HPDE6-E6E7 (cell line): ENCODE results near the gene YOD1.

ENCODE experiments used
- DNase-seq: peaks from one replicate; pipeline ENCODE4 v3.0.0; 2011; ENCODE audit warnings: missing footprints; ENCODE audit errors: extremely low spot score

YOD1 gene

DNA sequence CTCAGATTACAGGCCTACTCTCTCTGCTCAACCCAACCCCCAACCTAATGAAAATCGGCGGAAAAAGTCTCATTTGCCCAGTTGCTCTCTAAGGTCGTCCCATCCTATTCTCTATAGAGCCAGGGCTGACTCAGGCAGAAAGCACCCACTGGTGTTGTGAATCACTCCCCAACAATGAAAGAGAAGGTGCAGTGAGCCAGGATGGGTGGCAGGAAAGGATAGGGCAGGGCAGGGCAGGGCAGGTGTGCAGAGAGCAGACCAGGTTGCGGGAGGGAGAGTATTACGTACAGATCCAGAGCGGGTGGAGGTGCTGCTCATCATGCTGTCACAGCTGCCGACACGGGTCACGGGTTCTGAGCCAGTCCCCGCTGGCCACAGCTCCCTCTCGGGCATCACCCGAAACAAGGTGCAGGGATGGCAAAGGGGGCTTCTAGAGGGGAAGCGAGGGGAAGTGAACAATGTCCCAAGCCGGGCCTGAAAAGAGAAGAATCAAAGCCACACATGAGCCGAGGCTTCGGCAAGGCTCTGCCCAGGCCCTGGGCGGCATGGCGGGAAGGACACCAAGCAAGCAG, 23.7 kb downstream of the YOD1 start:
- peak; percentile 83 for DNase-seq

DNA sequence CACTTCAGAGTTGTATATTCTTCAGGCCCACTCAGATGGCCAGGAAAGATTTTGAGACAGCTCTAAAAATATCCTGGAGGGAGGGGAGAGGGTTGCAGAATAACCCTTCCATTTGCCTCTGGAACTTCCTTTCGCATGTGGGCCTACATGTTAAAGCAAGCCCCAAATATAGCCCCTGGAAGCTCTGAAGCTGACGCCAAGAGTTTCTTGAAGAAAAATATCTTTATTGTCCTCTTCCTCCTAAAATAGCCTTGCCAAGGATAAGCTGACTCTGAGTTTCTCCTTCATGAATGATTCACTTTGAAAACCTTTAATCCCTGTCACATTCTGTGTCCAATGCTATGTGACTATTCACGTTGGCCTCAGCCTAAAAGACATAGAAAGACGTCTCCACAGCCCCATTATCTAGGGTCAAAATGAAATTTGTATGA, 24.9 kb downstream of the YOD1 start:
- no peak for DNase-seq

DNA sequence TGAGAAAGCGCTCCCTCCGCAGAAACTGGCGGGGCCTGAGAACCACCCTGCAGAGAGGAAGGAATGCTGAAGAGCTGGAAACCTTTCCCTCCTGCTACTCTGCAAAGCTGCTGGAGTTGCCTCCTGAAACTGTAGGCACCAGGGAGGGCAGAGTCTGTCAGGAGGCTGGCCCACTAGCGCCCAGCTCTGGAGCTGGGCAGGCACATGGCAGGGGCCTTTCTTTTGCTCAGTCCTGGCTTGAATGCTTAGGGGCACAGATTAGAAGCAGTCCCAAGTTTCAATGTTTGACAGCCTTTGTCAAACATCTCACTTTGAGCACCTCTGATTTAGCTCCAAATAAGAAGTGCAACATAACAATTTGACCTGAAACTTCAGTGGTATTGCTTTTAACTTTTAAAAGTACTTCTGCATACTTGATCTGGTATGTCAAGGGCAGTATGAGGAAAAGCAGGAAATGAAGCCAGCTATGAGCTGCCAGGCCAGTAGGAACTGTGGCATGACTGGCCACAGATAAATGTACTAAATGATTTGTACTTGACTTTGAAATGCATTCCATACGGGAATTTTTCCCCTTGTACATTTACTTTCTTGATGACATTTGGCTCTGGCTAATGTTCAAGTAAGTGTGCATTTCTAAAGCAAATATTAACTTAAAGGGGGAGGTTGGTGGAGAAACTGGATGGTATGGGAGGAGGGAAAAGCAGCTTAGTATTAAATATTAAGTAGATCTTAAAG, 25.7 kb downstream of the YOD1 start:
- DNase-seq: no peak

DNA sequence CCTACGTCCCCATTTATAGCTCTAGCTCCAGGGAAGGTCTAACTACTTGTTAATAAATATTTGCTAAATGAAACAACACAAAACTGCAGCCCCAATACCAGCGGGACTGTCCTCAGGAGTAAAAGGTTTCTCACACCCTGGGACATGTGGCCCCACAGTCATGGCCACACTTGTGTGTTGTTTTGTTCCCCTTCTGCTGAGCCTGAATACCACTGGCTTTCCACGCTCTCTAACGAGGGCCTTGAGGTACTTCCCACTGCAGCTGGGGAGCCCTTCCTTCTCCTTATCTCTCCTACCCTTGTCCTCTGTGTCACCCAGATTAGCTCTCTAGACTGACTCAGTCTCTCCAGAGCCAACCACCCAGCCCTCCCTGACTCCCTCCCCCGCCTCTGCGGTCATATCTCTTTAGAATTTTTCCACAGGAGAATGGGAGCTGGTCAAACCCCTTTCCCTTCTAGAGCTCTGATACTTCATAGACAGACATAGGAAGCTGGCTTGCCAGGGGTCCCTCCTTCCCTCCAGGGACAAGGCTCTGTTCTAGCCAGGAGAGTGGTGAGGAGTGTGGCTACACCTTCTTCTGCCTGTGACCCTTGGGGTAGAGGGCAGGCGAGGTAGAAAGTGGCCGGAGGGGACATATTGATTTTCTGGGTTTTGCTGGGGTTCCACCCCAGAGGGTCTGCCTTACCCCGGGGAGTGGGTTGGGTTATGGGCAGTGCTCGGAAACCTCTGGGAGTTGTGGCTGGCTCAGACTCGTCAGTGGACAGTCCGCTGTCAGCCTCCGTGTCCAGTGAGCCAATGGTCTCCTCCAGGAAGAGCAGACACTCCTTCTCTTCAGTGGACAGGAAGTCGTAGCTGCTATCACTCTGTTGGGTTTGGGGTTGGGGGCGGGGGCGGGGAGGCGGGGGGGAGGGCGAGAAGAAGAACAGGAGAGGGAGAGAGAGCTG, 26.5 kb downstream of the YOD1 start:
- no peak for DNase-seq

DNA sequence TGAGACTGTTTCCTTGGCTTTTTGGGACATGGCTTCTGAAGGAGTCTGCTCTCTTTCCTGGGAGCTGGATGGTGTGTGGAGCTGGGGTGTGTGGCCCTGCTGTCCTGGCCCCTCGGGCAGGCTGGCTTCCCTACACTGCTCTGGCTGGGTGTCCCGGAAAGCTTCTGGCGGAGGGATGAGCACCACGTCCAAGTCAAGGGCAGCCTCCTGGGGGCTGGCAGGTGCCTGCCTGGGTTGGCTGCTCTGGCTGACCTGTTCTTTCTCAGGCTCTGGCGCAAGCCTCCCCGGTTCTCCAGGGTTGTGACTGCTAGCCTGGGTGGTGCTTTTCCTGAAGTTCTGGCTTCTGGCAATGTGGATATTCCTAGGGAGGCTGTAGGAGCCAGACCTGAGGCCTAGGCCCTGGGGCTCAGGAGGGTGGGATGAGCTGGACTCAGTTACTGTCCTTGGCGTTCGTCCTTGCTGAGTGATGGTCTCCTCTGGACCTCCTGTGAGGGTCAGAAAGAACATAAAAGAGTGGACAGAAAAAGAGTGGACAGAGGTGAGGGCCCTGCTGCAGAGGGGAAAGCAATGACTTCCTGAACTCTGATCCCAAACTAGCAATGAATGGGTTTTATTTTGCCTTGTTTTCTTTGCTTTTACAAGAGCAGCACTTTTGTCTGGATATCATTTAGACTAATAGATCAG, 27.9 kb downstream of the YOD1 start:
- DNase-seq: no peak

DNA sequence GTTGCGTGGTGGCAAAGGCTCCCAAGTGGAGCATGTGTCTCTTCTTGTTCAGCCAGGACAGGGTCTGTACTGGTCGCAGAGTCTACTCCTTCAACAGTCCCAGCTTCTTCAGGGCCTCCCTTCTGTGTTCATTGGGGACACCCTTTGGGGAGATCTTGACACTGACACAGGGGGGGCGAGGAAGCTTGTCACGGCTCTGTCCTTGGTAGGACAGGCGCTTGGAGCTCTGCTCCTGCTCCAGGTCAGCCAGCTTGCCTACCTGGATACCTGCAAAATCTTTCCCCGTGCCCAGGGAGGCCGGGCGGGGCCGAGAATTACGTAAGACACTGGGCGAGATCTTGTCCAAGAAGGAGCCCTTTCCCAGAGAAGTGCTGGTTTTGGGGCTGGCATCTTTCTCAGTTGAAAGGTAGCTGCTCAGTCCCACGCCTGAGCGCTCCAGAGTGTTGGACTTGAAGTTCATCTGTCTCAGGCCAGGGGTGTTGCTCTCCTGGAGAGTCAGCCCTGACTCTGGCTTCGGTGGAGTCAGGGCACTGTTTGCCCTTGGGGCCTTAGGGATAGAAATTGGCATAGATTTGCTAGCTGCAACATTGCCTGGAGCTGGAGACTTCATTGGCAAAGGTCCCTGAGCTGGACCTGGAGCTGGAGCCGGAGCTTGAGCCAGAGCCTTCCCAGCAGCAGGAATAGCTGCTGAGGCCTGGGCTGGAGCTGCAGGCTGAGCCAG, 29.0 kb downstream of the YOD1 start:
- no peak for DNase-seq

DNA sequence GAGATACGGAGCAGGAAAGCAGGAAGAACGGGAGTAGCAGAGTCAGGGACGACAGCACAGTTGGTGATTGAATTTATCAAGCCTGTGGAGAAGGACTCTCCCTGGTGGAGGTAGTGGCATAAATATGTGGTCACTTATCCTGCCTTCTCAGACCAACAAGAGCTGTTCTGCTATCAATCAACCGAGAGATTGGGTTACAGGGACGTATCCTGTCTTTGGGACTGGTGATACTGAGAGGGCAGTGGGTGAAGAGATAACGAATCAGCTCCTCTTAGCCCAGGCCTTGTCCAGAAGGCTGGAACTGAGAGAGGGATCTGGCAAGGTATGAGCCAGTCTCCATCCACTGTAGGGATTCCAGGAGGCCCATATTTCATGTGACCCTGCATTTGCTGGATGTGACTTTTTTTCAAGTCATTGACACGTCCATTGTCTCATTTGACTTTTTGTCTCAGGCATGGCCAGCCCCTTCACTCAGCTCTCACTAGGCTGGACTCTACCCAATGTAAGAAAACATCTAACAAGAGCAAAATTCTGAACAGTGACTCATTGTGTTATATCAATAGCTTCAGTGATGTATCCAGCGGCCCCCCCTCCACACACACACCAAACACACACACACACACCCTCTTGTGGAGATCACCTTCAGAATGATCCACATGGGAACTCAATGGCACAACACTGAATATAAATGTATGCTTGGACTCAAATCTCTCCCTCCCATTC, 29.7 kb downstream of the YOD1 start:
- DNase-seq: no peak

DNA sequence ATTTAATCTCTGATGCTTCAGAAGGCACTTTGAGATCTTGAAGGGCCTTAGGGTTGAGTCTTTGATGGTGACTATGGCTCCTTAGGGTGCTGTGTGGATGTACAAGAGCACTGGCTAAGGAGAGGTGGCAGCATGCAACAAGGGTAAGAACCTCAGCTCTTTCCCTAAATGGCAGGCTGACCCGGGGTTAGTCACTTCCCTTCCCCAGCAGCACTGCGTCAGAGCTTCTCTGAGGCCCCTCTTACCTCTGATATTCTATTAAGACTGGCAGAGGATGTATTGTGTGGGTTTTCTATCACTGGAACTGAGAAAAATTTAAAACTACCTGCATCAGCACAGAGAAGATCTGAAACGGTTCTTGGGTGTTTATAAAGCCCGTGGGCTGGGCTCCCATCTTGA, 30.3 kb downstream of the YOD1 start:
- no peak for DNase-seq

DNA sequence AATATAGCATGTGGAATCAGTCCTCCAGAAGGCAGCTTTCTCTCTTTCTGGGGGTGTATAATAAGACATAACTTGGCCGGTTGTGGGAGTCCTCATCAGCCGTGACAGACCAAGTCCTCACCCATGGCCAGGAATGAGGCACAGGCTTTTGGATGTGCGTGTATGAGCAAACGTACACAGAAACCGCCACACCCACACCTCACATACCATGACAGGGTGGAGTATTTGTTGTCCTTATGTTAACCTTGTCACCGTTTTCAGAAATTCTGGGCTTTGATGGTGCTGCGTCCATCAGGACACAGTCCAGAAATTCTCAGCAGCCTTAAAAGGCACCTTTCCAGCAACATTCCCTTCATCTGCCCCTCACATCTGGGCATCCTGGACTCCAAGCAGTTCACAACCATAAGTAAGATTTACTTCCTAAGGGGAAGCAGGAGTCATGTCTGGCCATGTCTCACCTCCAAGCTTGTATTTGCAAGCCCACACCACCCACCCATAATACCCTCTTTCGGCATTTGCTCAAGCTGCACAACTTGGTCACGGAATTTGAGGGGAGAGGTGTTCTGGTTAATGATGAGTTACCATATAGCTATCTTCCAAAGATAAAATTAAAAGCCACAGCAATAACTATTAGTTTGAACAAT, 30.8 kb downstream of the YOD1 start:
- DNase-seq: no peak

DNA sequence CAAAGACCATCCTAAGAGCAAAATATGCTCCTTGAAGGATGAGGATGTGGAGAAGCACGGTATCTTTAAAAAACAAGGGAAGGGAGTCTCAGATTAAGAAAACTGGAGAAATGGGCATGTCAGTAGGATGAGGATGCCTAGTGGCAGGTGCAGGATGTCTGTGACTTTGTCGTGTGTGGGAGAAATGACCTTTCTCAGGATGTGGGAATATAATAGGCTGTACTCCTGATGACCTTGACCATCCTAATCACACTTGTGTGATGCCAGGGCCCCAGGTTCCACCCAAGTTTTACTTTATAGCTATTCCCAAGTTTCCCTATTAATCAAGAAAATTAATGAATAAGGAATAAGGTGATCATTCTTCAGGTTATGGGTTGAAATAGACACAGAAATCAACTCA, 31.3 kb downstream of the YOD1 start:
- DNase-seq: no peak

DNA sequence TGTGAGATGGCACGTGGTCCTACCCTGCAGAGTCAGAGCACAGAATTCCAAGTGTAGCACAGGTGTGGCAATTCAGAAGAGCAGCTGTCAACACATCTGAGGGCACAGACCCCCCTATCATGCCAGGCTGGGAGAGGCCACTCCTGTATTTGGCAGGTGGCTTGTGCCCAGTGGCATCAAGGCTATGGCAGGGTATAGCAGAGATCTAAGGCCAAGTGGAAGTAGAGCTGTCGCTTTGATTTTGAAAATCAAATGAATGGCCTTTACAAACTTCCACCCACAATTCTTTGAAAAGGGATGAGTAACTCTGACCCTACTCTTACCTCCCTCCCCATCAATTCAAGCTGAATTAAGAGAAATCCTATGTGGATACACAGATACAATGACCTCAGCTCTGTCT, 31.8 kb downstream of the YOD1 start:
- DNase-seq: no peak

DNA sequence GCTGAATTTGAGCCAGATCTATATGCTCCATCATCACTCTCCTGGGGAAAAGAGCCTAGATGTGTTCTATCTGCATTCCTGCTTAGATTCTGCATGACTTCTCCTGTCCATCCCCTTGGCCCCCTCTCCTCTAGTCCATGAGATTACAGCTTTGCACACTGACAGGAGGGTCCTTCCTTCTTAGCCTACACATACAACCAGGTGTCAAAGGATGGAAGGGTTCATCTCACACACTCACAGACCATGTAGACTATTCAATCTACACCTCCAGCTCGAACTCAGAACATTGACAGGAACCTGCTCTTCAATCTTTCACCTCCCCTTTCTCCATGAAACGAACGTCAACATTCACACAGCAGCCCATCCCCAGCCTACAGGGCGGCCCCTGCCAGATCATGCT, 32.3 kb downstream of the YOD1 start:
- DNase-seq: no peak

DNA sequence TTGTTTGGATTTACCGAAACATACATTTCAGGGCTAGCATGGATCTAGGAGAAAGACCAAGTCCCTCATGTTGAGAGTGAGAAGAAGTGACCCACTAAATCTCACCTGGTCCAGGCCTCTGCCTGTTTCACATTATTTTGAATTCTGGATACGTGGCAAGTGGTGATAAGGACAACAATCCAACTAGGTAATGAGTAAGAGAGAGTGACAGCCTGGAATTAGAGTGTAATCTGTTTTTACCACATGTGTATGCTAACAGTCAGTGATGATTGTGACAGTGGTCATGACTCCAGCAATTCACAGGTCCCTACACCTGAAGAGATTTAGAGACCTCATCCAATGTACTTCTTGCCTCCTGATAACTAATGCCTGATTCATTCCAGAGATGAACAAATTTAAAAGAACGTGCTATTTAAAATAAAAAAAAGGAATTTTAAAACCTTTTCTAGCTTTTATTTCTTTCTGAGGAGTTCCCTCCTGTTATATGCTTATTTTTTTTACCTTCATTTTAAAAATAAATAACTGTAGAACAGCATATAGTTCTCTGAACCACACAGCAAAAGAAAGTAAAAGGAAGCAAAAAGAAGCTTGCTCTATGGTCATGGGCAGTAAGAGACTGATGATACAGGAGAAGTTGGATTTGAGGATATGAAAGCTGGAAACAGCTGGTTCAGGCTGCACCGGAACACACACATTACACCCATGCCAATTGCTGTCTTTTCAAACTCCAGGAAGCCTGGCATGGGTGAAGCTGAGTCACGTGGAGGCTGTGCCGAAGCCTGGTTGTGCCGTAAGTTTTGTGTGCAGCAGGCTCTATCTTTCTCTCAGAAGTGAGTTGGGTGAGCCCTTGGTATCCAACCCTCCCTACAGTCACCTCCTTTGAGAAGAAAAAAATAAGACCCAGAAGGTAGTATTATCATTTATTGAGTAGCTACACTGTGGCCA, 33.1 kb downstream of the YOD1 start:
- DNase-seq: no peak

DNA sequence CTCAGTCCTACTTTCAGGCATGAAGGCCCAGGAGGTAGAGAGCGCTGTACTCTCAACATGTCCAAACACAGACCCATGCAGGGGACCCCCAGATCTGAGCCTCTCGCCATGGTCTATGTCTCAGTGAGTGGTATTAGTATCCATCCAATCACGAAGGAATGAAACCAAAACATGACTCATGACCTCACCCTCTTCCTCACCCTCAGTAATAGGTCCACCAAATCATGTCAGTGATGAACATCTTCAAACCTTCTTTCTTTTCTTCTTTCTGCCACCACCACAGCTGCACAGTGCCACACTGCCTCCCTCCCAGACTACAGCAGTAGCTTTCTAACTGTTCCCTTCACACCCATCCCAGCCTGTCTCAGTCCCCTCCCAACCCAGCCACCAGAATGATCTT, 35.2 kb downstream of the YOD1 start:
- no peak for DNase-seq

DNA sequence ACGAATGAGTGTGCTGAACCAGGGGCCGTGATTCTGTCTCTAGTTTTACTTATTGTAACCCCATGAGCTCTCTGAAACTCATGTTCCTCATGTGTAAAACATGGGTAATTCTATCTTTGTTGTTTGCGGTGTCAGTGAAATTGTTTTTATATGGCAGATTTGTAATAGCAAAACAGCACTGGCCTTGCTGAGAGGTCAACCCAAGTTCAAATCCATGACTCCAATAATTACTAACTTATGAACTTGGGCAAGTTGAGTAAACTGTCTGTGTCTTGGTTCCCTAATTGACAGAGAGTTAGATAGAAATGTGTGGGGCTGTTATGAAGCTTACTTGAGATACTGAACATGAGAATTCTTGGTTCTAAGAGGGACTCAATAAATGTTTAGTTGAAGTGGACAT, 36.3 kb downstream of the YOD1 start:
- no peak for DNase-seq

DNA sequence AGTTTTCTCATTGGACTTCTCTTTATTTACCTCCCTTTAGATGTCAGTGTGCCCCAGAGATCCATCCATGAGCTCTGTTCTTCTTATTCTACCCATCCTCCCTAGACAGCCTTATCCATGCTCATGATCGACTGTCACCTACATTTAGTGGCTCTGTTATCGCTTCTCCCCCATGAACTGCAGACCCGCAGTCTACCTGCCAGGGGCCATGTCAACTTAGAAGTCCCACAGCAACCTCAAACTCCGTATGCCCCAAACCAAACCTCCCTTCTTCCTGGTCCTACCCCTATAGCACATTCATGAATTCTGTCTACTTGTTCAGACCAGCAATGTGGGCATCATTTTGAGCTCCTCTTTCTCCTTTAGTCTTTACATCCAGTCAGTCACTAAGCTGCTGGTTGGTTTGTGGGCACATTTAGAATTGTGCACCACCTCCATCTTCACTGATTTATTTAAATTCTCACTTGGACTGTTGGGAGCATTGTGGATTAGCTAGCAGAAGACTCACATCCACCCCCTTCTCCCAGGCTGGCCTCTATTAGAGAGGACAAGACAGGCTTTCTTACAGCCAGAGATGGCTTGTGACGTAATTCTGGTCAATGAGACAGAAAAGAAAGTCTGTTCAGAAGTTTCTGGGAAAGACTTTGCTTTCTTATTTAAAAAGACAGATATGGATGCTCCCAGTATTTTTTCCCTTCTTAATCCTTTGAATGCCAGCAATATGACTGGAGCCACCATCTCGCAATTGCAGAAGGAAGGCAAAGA, 37.5 kb downstream of the YOD1 start:
- no peak for DNase-seq

DNA sequence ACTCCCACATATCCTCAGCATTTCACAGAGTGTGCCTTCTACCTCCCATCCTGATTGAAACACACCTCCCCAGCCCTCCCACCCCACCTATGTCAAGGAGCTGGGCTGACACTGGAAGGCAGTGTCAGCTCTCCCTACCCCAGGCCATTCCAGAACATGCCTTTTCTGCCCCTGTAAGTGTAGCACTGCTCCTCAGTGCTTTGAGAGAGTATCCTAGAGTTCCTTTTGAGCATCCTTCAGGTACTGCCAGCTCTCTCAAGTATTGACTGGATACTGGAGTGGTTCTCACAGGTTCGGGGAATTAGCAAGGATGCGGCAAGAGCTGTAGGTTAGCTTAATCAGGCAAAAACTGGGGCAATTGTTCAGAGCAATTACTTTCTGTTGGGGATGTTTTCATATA, 40.3 kb downstream of the YOD1 start:
- DNase-seq: no peak

DNA sequence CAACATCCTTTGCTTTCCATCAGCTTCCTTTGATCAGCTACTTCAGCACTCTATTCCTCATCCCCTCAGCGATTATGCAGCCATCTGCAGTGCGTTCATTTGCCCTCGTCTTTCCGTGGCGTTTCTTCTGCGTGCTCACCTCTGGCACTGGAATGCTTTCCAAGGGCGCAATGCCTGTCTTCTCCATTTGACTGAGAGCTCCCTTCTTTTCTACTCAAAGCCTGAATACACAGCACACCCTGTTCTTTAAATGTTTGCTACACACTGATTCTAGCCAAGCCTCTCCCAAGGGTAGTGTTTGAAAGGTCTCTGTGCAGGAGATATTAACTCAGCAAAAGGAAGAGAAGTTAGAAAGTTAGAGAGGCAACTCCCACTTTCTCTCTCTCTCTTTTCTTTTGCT, 41.1 kb downstream of the YOD1 start:
- DNase-seq: no peak
